ENCODE data around the gene TMEM50B.

Gene TMEM50B

GRCh38 chr21:33411949-33412430 lies 67.8 kb downstream of the TMEM50B start:
- in situ Hi-C loops (cut with HindIII; ENCODE audit: low sequenced_read_pairs): no loop called here
- no peak for DNase-seq (ENCODE audit: low read depth, low spot score)
- no peak overlapping the region for H3K4me3 ChIP-seq (ENCODE audit: low read depth, low read length)
- TF ChIP-seq CTCF (IDR thresholded peaks at IDR 0.05; ENCODE audit: low read depth, low read length): no peak

- DNase-seq (ENCODE audit: low read depth, low spot score): no peak
- no peak overlapping the region for H3K4me3 ChIP-seq (ENCODE audit: low read depth, low read length)
- TF ChIP-seq CTCF (IDR thresholded peaks at IDR 0.05; ENCODE audit: low read depth, low read length): no peak
- in situ Hi-C loops (cut with HindIII; ENCODE audit: low sequenced_read_pairs): no loop called here
These were observed 73.3 kb downstream of the TMEM50B start for GRCh38 chr21:33406493-33406892.

- peak overlapping the region; percentile 80 for H3K4me3 ChIP-seq (ENCODE audit: low read depth, low read length)
- DNase-seq (ENCODE audit: low read depth, low spot score): peak; percentile 59
- in situ Hi-C loops (cut with HindIII; ENCODE audit: low sequenced_read_pairs): no loop called here
- TF ChIP-seq CTCF (IDR thresholded peaks at IDR 0.05; ENCODE audit: low read depth, low read length): no peak
These were observed 75.8 kb downstream of the TMEM50B start for GRCh38 chr21:33403786-33404585.

- H3K4me3 ChIP-seq (ENCODE audit: low read depth, low read length): peak within 1 kb of the TSS; percentile 80
- in situ Hi-C loops (cut with HindIII; ENCODE audit: low sequenced_read_pairs): no loop called here
- DNase-seq (ENCODE audit: low read depth, low spot score): no peak
- TF ChIP-seq CTCF (IDR thresholded peaks at IDR 0.05; ENCODE audit: low read depth, low read length): no peak
These were observed 76.5 kb downstream of the TMEM50B start, which contains the start of gene IFNGR2 for GRCh38 chr21:33403128-33403785. Gene IFNGR2, plus strand, starts transcription at chr21:33403413. Its CDS starts 131 bp downstream, at chr21:33403544.

GRCh38 chr21:33402001-33402979 lies 77.5 kb downstream of the TMEM50B start:
- H3K4me3 ChIP-seq (ENCODE audit: low read depth, low read length): peak overlapping the region; percentile 80
- no peak for TF ChIP-seq CTCF (IDR thresholded peaks at IDR 0.05; ENCODE audit: low read depth, low read length)
- in situ Hi-C loops (cut with HindIII; ENCODE audit: low sequenced_read_pairs): no loop called here
- DNase-seq (ENCODE audit: low read depth, low spot score): peak; percentile 59

GRCh38 chr21:33401630-33401992 lies 78.2 kb downstream of the TMEM50B start:
- no peak overlapping the region for H3K4me3 ChIP-seq (ENCODE audit: low read depth, low read length)
- in situ Hi-C loops (cut with HindIII; ENCODE audit: low sequenced_read_pairs): no loop called here

More at GRCh38 chr21:33401630-33401992, 78.2 kb downstream of the TMEM50B start:
- DNase-seq (ENCODE audit: low read depth, low spot score): no peak
- no peak for TF ChIP-seq CTCF (IDR thresholded peaks at IDR 0.05; ENCODE audit: low read depth, low read length)
